ENCODE results near the gene CALR3.
"Not testable (repeated sequence)": the region's sequence is repeated elsewhere in the genome, so short reads cannot be mapped to it uniquely, and the experiment has no call there.

The CALR3 gene

GRCh38 chr19:16470541-16470910 lies 25.4 kb downstream of the CALR3 start:
- H3K4me3 ChIP-seq (ENCODE audit: low read length) = peak overlapping the region; percentile 82
- DNase-seq (ENCODE audit: low read depth) = no peak
- no peak for TF ChIP-seq CTCF (conservative IDR thresholded peaks at IDR 0.05; ENCODE audit: low read depth, low read length)

GRCh38 chr19:16467581-16467980 lies 28.4 kb downstream of the CALR3 start:
- H3K4me3 ChIP-seq (ENCODE audit: low read length) = no peak overlapping the region
- no peak for TF ChIP-seq CTCF (conservative IDR thresholded peaks at IDR 0.05; ENCODE audit: low read depth, low read length)
- no peak for DNase-seq (ENCODE audit: low read depth)

GRCh38 chr19:16466802-16467427 lies 29.1 kb downstream of the CALR3 start:
- not testable (repeated sequence) for H3K4me3 ChIP-seq (ENCODE audit: low read length); DNase-seq (ENCODE audit: low read depth)

GRCh38 chr19:16465239-16465638 lies 30.7 kb downstream of the CALR3 start:
- no peak for DNase-seq (ENCODE audit: low read depth)
- H3K4me3 ChIP-seq (ENCODE audit: low read length) = no peak overlapping the region
- TF ChIP-seq CTCF (conservative IDR thresholded peaks at IDR 0.05; ENCODE audit: low read depth, low read length) = no peak

- no peak overlapping the region for H3K4me3 ChIP-seq (ENCODE audit: low read length)
- no peak for TF ChIP-seq CTCF (conservative IDR thresholded peaks at IDR 0.05; ENCODE audit: low read depth, low read length)
- DNase-seq (ENCODE audit: low read depth) = no peak
These were observed 31.9 kb downstream of the CALR3 start for GRCh38 chr19:16463991-16464575.

GRCh38 chr19:16463341-16463990 lies 32.5 kb downstream of the CALR3 start:
- DNase-seq (ENCODE audit: low read depth) = no peak
- H3K4me3 ChIP-seq (ENCODE audit: low read length) = no peak overlapping the region
- TF ChIP-seq CTCF (conservative IDR thresholded peaks at IDR 0.05; ENCODE audit: low read depth, low read length) = no peak

GRCh38 chr19:16462757-16463250 lies 33.2 kb downstream of the CALR3 start:
- H3K4me3 ChIP-seq (ENCODE audit: low read length) = no peak overlapping the region
- no peak for TF ChIP-seq CTCF (conservative IDR thresholded peaks at IDR 0.05; ENCODE audit: low read depth, low read length)
- DNase-seq (ENCODE audit: low read depth) = no peak

Data from retinal pigment epithelial cell (primary cell).